Adrenal gland (tissue), 12 donors: ENCODE results near the gene ICAM2. TPM values are rescaled to one million over a fixed set of nuclear protein-coding genes. Genes with fewer than 3 reads are reported as not detected.

Source experiments
- DNase-seq, 7 donors: peaks; one replicate each; pipeline ENCODE4 v3.0.0-alpha.2; 2019 to 2020
- H3K27ac ChIP-seq, 5 donors: fragments of 200-600 bp; sonication (generic) in 4 of 5; 1 replicate in 3 of 5; 2 replicates in 2 of 5; pipeline versions ENCODE4 v1.5.1 to v1.8.0; 2016 to 2020; ENCODE audit warnings: mild to moderate bottlenecking in 1 of 5
- H3K27me3 ChIP-seq: fragments of 200-600 bp; 2 replicates; pipeline ENCODE4 v1.8.0; 2021
- H3K36me3 ChIP-seq, 2 donors: fragments of 200-600 bp; replicated peaks in 1 of 2; 1 replicate in 1 of 2; 2 replicates in 1 of 2; pipeline versions ENCODE4 v1.5.1 to v1.8.0; 2018 to 2022
- H3K4me1 ChIP-seq, 2 donors: fragments of 200-600 bp; replicated peaks in 1 of 2; 1 replicate in 1 of 2; 2 replicates in 1 of 2; pipeline versions ENCODE4 v1.5.1 to v1.8.0; 2018 to 2021
- H3K4me3 ChIP-seq, 4 donors: fragments of 200-600 bp; sonication (generic) in 3 of 4; one replicate each; pipeline ENCODE4 v1.5.1; 2016 to 2018
- H3K9me3 ChIP-seq, 3 donors: fragments of 200-600 bp; sonication (generic) in 1 of 3; replicated peaks in 1 of 3; 1 replicate in 2 of 3; 2 replicates in 1 of 3; pipeline versions ENCODE4 v1.5.1 to v1.8.0; 2016 to 2021
- CTCF ChIP-seq, 6 experiments: fragments of 450-650 bp in 4 of 6; fragments of 200-600 bp in 2 of 6; sonication (generic) in 1 of 6; IDR thresholded peaks; 1 replicate in 5 of 6; 2 replicates in 1 of 6; pipeline versions ENCODE4 v1.5.1 to v1.8.0; 2016 to 2021; ENCODE audit warnings: antibody characterized with exemption in 6 of 6, mild to moderate bottlenecking in 2 of 6, moderate library complexity in 1 of 6
- POLR2A ChIP-seq, 2 donors: fragments of 450-650 bp; IDR thresholded peaks; one replicate each; pipeline ENCODE4 v1.6.1; 2017; ENCODE audit warnings: antibody characterized with exemption in 2 of 2, mild to moderate bottlenecking in 2 of 2, moderate library complexity in 1 of 2
- WGBS, 4 donors: extraction: QIAGEN DNeasy Blood & Tissue Kit in 2 of 4; methylation state at CpG; one replicate each; pipeline versions ENCODE4 v1.1.5 to v1.1.7; 2013 to 2017; 5-methylcytosine and 5-hydroxymethylcytosine counted together
- intact Hi-C, 2 donors: fragments of 100-400 bp; cut with DNase I; formaldehyde crosslinking; loops; one replicate each; pipeline versions ENCODE4 v1.14.1 to v1.15.0; 2022 to 2023
- polyA plus RNA-seq, 3 donors: library from polyadenylated mRNA; stranded (reverse); fragments of 200-250 nt in 2 of 3; fragments of 350-450 nt in 1 of 3; fragmentation: Illumina TruSeq in 1 of 3; extraction: RNeasy Lipid Tissue Mini Kit (QIAGEN cat#74804) in 1 of 3; gene quantifications; one replicate each; pipeline ENCODE4 v1.2.3, GENCODE V29; 2013 to 2014
- total RNA-seq, 9 donors: library from RNA; depleted of rRNA in 4 of 9; stranded (reverse); fragments of >200 nt in 4 of 9; fragments of 120-200 nt in 1 of 9; fragmentation: NEBNext Ultra II Directional in 1 of 9; extraction: Animal tissue kit (Norgen Biotek cat#: 25700) in 1 of 9; gene quantifications; one replicate each; pipeline versions ENCODE4 v1.1.0 to v1.2.4, GENCODE V29; 2013 to 2023
- donor health status: healthy with polysubstance abuse.
- donor health status: Bipolar disorder and iron deficiency.
- donor health status: DM: yes; HTN: yes; CAD: no.
- donor health status: DM: no; HTN: no; CAD: no.
- donor health status: DM: no; HTN: no; CAD: no.
- donor health status: DM: yes; HTN: yes; CAD: no.

ICAM2 gene
- total and polyA plus RNA-seq, 12 donors = 9.6 to 42.2 (median 20.9) TPM

- 76 to 83% (median 80%) methylated on average over 7 of the region's 7 CpGs for WGBS, 4 donors
- no peak overlapping the region for H3K27ac ChIP-seq
- intact Hi-C loops = no loop called here
- no peaks in the 10 kb centered on the region for H3K27me3 ChIP-seq
- TF ChIP-seq CTCF (IDR thresholded peaks at IDR 0.05) (no peak), POLR2A (IDR thresholded peaks at IDR 0.05) (no peak)
- H3K4me3 ChIP-seq = no peak overlapping the region
- H3K4me1 ChIP-seq = peaks cover 0 to 13% of the 10 kb centered on the region in 2 donors
- no peaks in the 10 kb centered on the region for H3K9me3 ChIP-seq
- H3K36me3 ChIP-seq = no peaks in the 10 kb centered on the region
- no peak for DNase-seq
These were observed 60.0 kb downstream of the ICAM2 start for GRCh38 chr17:63960430-63960829.

- no peak for DNase-seq
- 84 to 100% (median 89%) methylated on average over 5 to 9 of the region's 9 CpGs for WGBS, 4 donors
- Histone ChIP-seq H3K27ac (no peak overlapping the region), H3K9me3 (no peaks in the 10 kb centered on the region), H3K27me3 (no peaks in the 10 kb centered on the region), H3K4me1 (peaks cover 0 to 13% of the 10 kb centered on the region in 2 donors), H3K4me3 (no peak overlapping the region), H3K36me3 (no peaks in the 10 kb centered on the region)
- TF ChIP-seq POLR2A (IDR thresholded peaks at IDR 0.05) (no peak), CTCF (IDR thresholded peaks at IDR 0.05) (no peak)
- intact Hi-C loops = no loop called here
These were observed 60.4 kb downstream of the ICAM2 start for GRCh38 chr17:63960006-63960405.

- Histone ChIP-seq H3K27me3 (no peaks in the 10 kb centered on the region), H3K27ac (peak overlapping the region in 1 of 5 donors; percentile 61), H3K9me3 (no peaks in the 10 kb centered on the region), H3K4me3 (no peak overlapping the region), H3K4me1 (peaks cover 0 to 5% of the 10 kb centered on the region in 2 donors), H3K36me3 (no peaks in the 10 kb centered on the region)
- peak in 6 of 7 donors; percentile 61 to 78 (median 72) for DNase-seq
- 76 to 85% (median 83%) methylated on average over 5 of the region's 5 CpGs for WGBS, 4 donors
- TF ChIP-seq POLR2A (IDR thresholded peaks at IDR 0.05) = no peak
- TF ChIP-seq CTCF (IDR thresholded peaks at IDR 0.05) = no peak
- intact Hi-C loops = no loop called here
These were observed 64.0 kb downstream of the ICAM2 start for GRCh38 chr17:63956296-63956920.

GRCh38 chr17:63955791-63956190, 64.6 kb downstream of the ICAM2 start:
- intact Hi-C loops = no loop called here
- WGBS, 4 donors = 74 to 100% (median 80%) methylated on average over 2 to 4 of the region's 4 CpGs

More at GRCh38 chr17:63955791-63956190, 64.6 kb downstream of the ICAM2 start:
- H3K4me1 ChIP-seq = peaks cover 0 to 5% of the 10 kb centered on the region in 2 donors
- no peak overlapping the region for H3K4me3 ChIP-seq
- no peak for TF ChIP-seq POLR2A (IDR thresholded peaks at IDR 0.05)
- TF ChIP-seq CTCF (IDR thresholded peaks at IDR 0.05) = no peak
- H3K9me3 ChIP-seq = no peaks in the 10 kb centered on the region
- DNase-seq = no peak
- H3K27ac ChIP-seq = no peak overlapping the region
- no peaks in the 10 kb centered on the region for H3K27me3 ChIP-seq
- no peaks in the 10 kb centered on the region for H3K36me3 ChIP-seq
